KMS-11 (cell line): ENCODE results near the gene RECK.

Experiments
- H2AFZ ChIP-seq: fragments of 200-600 bp; sonication (generic); 2 replicates; pipeline ENCODE4 v1.6.1; 2016; ENCODE audit warnings: antibody characterized with exemption, mixed run types, low read depth
- H3K27ac ChIP-seq: fragments of 200-600 bp; sonication (generic); 2 replicates; pipeline ENCODE4 v1.6.1; 2016; ENCODE audit warnings: mild to moderate bottlenecking, mixed run types
- H3K27me3 ChIP-seq: fragments of 200-600 bp; sonication (generic); 2 replicates; pipeline ENCODE4 v1.6.1; 2017; ENCODE audit warnings: mild to moderate bottlenecking, low read depth, mixed run types, moderate library complexity; ENCODE audit not compliant: insufficient read depth
- H3K36me3 ChIP-seq: fragments of 200-600 bp; sonication (generic); 2 replicates; pipeline ENCODE4 v1.6.1; 2017; ENCODE audit warnings: mild to moderate bottlenecking, mixed run types; ENCODE audit not compliant: insufficient read depth
- H3K4me1 ChIP-seq: fragments of 200-600 bp; sonication (generic); 2 replicates; pipeline ENCODE4 v1.6.1; 2016; ENCODE audit warnings: mild to moderate bottlenecking, low read depth, mixed run types; ENCODE audit not compliant: poor library complexity, severe bottlenecking
- H3K4me2 ChIP-seq: fragments of 200-600 bp; sonication (generic); 2 replicates; pipeline ENCODE4 v1.7.0; 2016; ENCODE audit warnings: mild to moderate bottlenecking, mixed run types
- H3K4me3 ChIP-seq: fragments of 200-600 bp; sonication (generic); IDR thresholded peaks from 2 replicates; pipeline ENCODE4 v1.6.1; 2017; ENCODE audit warnings: low read depth, low read length, mixed read lengths; ENCODE audit not compliant: insufficient read depth
- H3K79me2 ChIP-seq: fragments of 200-600 bp; sonication (generic); 2 replicates; pipeline ENCODE4 v1.6.1; 2016; ENCODE audit warnings: low read depth, mixed run types; ENCODE audit not compliant: insufficient read depth
- H3K9ac ChIP-seq: fragments of 200-600 bp; sonication (generic); 2 replicates; pipeline ENCODE4 v1.6.1; 2016; ENCODE audit warnings: mild to moderate bottlenecking, mixed run types
- H4K20me1 ChIP-seq: fragments of 200-600 bp; sonication (generic); 2 replicates; pipeline ENCODE4 v1.6.1; 2016; ENCODE audit warnings: mild to moderate bottlenecking, mixed run types; ENCODE audit not compliant: insufficient read depth
- CTCF ChIP-seq: fragments of 200-600 bp; sonication (generic); conservative IDR thresholded peaks from 2 replicates; pipeline ENCODE4 v1.6.1; 2017; ENCODE audit warnings: low read depth, mild to moderate bottlenecking, antibody characterized with exemption, low read length, moderate library complexity, mixed read lengths

Gene RECK

GRCh38 chr9:36035006-36035405 lies 1.7 kb upstream of the RECK start:
- Histone ChIP-seq H3K9ac (no peak overlapping the region), H2AFZ (no peak overlapping the region), H3K4me2 (no peak overlapping the region), H3K27ac (no peak overlapping the region), H3K4me1 (peaks cover 13% of the 10 kb centered on the region), H3K36me3 (no peaks in the 10 kb centered on the region), H4K20me1 (no peaks in the 10 kb centered on the region), H3K27me3 (no peaks in the 10 kb centered on the region), H3K79me2 (no peaks in the 10 kb centered on the region), H3K4me3 (no peak overlapping the region)
- no peak for TF ChIP-seq CTCF

- H3K4me2 ChIP-seq, result peak overlapping the region; percentile 78; the same call in 1 of the 2 replicates
- peak overlapping the region; percentile 99 for H2AFZ ChIP-seq
- H3K4me1 ChIP-seq, result peaks cover 13% of the 10 kb centered on the region
- H3K9ac ChIP-seq, result no peak overlapping the region; the same call in 1 of the 2 replicates
- no peaks in the 10 kb centered on the region for H3K27me3 ChIP-seq
- H3K4me3 ChIP-seq, result no peak overlapping the region
- H3K79me2 ChIP-seq, result no peaks in the 10 kb centered on the region
- no peak for TF ChIP-seq CTCF
- H3K36me3 ChIP-seq, result no peaks in the 10 kb centered on the region
- H4K20me1 ChIP-seq, result no peaks in the 10 kb centered on the region
- H3K27ac ChIP-seq, result no peak overlapping the region
These were observed 397 bp upstream of the RECK start for GRCh38 chr9:36036253-36036779.

- Histone ChIP-seq H4K20me1 (no peaks in the 10 kb centered on the region), H3K36me3 (no peaks in the 10 kb centered on the region), H3K4me3 (no peak overlapping the region), H3K79me2 (no peaks in the 10 kb centered on the region), H2AFZ (peak overlapping the region; percentile 99), H3K4me1 (peaks cover 13% of the 10 kb centered on the region), H3K9ac (peak overlapping the region; percentile 59; the same call in 1 of the 2 replicates), H3K27me3 (no peaks in the 10 kb centered on the region), H3K27ac (no peak overlapping the region), H3K4me2 (peak overlapping the region; percentile 78)
- no peak for TF ChIP-seq CTCF
These were observed 923 bp downstream of the RECK start for GRCh38 chr9:36037549-36038122.

GRCh38 chr9:36039121-36039520 lies 2.4 kb downstream of the RECK start:
- Histone ChIP-seq H3K36me3 (no peaks in the 10 kb centered on the region), H3K4me3 (no peak overlapping the region), H2AFZ (no peak overlapping the region), H3K79me2 (0 out of 2 replicates have a peak, but pooled peaks cover 7% of the 10 kb centered on the region), H3K27ac (no peak overlapping the region), H3K4me1 (peaks cover 13% of the 10 kb centered on the region), H3K27me3 (no peaks in the 10 kb centered on the region), H3K9ac (no peak overlapping the region), H4K20me1 (no peaks in the 10 kb centered on the region), H3K4me2 (no peak overlapping the region)
- TF ChIP-seq CTCF, result no peak
